Uterus (tissue), 4 donors: ENCODE measurements around the gene FRRS1. TPM values are rescaled to one million over a fixed set of nuclear protein-coding genes. Genes with fewer than 3 reads are reported as not detected.
A peak's percentile ranks its signal among the peaks of the same experiment; 100 is the strongest.
"Not testable (repeated sequence)": the region's sequence is repeated elsewhere in the genome, so short reads cannot be mapped to it uniquely, and the experiment has no call there.

Experiments used
- DNase-seq, 2 donors: peaks; one replicate each; pipeline ENCODE4 v3.0.0-alpha.2; 2019 to 2020
- H3K27ac ChIP-seq, 2 donors: fragments of 200-600 bp; sonication (generic); 1 replicate in 1 of 2; 2 replicates in 1 of 2; pipeline ENCODE4 v1.5.1; 2016 to 2018
- H3K27me3 ChIP-seq, 2 donors: fragments of 200-600 bp; sonication (generic); one replicate each; pipeline ENCODE4 v1.5.1; 2018 to 2019; ENCODE audit warnings: control low read depth in 1 of 2
- H3K36me3 ChIP-seq, 2 donors: fragments of 200-600 bp; sonication (generic); one replicate each; pipeline ENCODE4 v1.5.1; 2019; ENCODE audit warnings: control low read depth in 1 of 2
- H3K4me1 ChIP-seq, 2 donors: fragments of 200-600 bp; sonication (generic); one replicate each; pipeline ENCODE4 v1.5.1; 2018 to 2019; ENCODE audit warnings: control low read depth in 1 of 2
- H3K4me3 ChIP-seq, 2 donors: fragments of 200-600 bp; sonication (generic); 1 replicate in 1 of 2; 2 replicates in 1 of 2; pipeline ENCODE4 v1.5.1; 2018 to 2019; ENCODE audit warnings: mild to moderate bottlenecking in 1 of 2
- H3K9me3 ChIP-seq, 2 donors: fragments of 200-600 bp; sonication (generic); one replicate each; pipeline ENCODE4 v1.5.1; 2019; ENCODE audit warnings: control low read depth in 1 of 2
- CTCF ChIP-seq, 4 experiments: fragments of 200-600 bp in 2 of 4; fragments of 450-650 bp in 2 of 4; sonication (generic) in 2 of 4; IDR thresholded peaks; one replicate each; pipeline ENCODE4 v1.5.1; 2016 to 2019; ENCODE audit warnings: antibody characterized with exemption in 4 of 4, mild to moderate bottlenecking in 2 of 4, moderate library complexity in 1 of 4
- POLR2A ChIP-seq, 2 donors: fragments of 450-650 bp; IDR thresholded peaks; one replicate each; pipeline ENCODE4 v1.6.1; 2016; ENCODE audit warnings: antibody characterized with exemption in 2 of 2, mild to moderate bottlenecking in 1 of 2, moderate library complexity in 1 of 2
- intact Hi-C: fragments of 100-400 bp; cut with DNase I; formaldehyde crosslinking; loops from one replicate; pipeline ENCODE4 v1.15.1; 2023; ENCODE audit warnings: low total_unique reads
- total RNA-seq, 4 donors: library from RNA; depleted of rRNA in 3 of 4; stranded (reverse); fragments of >200 nt in 3 of 4; gene quantifications; one replicate each; pipeline versions ENCODE4 v1.1.0 to v1.2.4, GENCODE V29; 2014 to 2023
- donor health status: DM: yes; HTN: yes; CAD: no.

Gene FRRS1
- total RNA-seq, 4 donors from 2014 or later: 0.51 to 28.6 (median 14.5) TPM

- Histone ChIP-seq H3K27me3 (no peaks in the 10 kb centered on the region), H3K27ac (peak overlapping the region in 1 of 2 donors; percentile 33), H3K36me3 (no peaks in the 10 kb centered on the region), H3K9me3 (no peaks in the 10 kb centered on the region), H3K4me1 (no peaks in the 10 kb centered on the region), H3K4me3 (no peak overlapping the region)
- no peak for TF ChIP-seq CTCF (IDR thresholded peaks at IDR 0.05)
- no peak for TF ChIP-seq POLR2A (IDR thresholded peaks at IDR 0.05)
- no peak for DNase-seq
- intact Hi-C loops: no loop called here
Observed at GRCh38 chr1:99761774-99762173, 4.7 kb downstream of the FRRS1 start.

DNA sequence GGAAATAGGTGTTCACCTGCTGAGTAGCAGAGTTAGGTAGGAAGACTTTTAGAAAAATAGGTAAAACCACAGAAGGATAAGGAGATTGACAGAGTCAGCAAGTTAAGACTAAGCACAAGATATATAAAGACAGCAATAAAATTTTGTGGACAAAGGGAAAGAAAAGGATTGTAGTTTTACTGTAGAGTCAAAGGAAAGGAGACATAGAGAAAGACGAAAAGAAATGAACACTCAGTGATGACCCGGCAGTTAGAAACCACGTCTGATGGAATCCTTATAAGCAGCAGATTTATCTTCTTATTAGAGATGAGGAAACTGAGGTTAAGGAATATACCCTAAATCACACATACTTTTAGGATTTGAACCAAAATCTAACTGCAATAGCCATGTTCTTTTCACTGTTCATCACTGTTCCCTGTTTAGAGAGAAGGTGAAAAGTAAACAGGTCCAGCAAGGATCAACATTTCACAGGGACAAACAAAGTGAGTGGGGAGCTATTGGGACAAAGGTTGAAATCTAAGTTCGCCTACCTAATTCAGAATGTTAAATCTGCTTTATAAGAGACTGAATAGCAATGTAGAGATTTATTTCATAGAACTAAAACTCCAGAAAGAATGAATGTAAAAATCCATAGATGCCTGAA lies 6.8 kb downstream of the FRRS1 start:
- TF ChIP-seq CTCF (IDR thresholded peaks at IDR 0.05) (no peak), POLR2A (IDR thresholded peaks at IDR 0.05) (no peak)
- Histone ChIP-seq H3K27me3 (no peaks in the 10 kb centered on the region), H3K4me3 (no peak overlapping the region), H3K36me3 (no peaks in the 10 kb centered on the region), H3K4me1 (no peaks in the 10 kb centered on the region), H3K9me3 (no peaks in the 10 kb centered on the region), H3K27ac (no peak overlapping the region)
- intact Hi-C loops: no loop called here
- DNase-seq: no peak

DNA sequence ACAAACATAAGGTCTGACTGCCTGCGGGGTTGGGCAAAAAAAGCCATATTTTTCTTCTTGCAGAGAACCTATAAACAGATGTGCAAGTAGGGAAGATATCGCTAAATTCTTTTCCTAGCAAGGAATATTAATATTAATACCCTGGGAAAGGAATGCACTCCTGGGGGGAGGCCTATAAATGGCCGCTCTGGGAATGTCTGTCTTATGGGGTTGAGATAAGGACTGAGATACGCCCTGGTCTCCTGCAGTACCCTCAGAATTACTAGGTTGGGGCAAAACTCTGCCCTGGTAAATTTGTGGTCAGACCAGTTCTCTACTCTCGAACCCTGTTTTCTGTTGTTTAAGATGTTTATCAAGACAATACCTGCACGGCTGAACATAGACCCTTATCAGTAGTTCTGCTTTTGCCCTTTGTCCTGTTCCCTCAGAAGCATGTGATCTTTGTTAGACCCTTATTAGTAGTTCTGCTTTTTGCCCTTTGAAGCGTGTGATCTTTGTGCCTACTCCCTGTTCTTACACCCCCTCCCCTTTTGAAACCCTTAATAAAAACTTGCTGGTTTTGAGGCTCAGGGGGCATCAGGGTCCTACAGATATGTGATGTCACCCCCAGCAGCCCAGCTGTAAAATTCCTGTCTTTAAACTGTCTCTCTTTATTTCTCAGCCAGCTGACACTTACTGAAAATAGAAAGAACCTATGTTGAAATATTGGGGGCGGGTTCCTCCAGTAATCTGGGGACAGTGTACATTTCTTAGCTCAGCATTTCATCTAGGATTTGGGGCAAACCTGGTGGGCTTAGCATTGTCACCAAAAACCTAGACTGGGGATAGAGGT lies 7.5 kb downstream of the FRRS1 start:
- DNase-seq, H3K4me1 ChIP-seq, H3K9me3 ChIP-seq, H3K27ac ChIP-seq, H3K27me3 ChIP-seq, H3K36me3 ChIP-seq, intact Hi-C loops, H3K4me3 ChIP-seq: not testable (repeated sequence)

DNA sequence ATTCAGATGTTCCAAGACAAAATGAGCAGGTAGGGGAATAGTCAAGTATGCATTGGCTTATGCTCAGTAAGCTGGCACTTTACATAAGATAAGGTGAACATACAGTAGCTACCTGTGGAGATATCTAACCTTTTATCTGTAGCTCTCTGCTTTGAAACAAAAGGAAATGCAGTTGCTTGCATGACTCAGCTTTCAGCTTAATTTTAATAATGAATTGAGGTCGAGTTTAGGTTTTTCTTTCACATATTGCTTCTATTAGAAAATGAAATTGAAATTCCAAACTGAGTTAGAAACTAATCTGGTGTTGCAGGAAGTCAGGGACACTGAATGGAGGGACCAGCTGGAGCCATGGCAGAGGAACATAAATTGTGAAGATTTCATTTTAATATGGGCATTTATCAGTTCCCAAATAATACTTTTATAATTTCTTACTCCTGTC lies 8.3 kb downstream of the FRRS1 start:
- Histone ChIP-seq H3K9me3 (no peaks in the 10 kb centered on the region), H3K4me1 (no peaks in the 10 kb centered on the region), H3K27me3 (no peaks in the 10 kb centered on the region), H3K4me3 (no peak overlapping the region), H3K27ac (peak overlapping the region in 1 of 2 donors; percentile 1), H3K36me3 (no peaks in the 10 kb centered on the region)
- TF ChIP-seq CTCF (IDR thresholded peaks at IDR 0.05) (no peak), POLR2A (IDR thresholded peaks at IDR 0.05) (no peak)
- no peak for DNase-seq
- intact Hi-C loops: no loop called here

- H3K27ac ChIP-seq: peak overlapping the region in 1 of 2 donors; percentile 29
Observed at GRCh38 chr1:99756598-99756997, 9.8 kb downstream of the FRRS1 start.

More at GRCh38 chr1:99756598-99756997, 9.8 kb downstream of the FRRS1 start:
- H3K27me3 ChIP-seq: no peaks in the 10 kb centered on the region
- intact Hi-C loops: no loop called here
- H3K4me1 ChIP-seq: no peaks in the 10 kb centered on the region
- no peak for DNase-seq
- H3K9me3 ChIP-seq: no peaks in the 10 kb centered on the region
- no peaks in the 10 kb centered on the region for H3K36me3 ChIP-seq
- no peak overlapping the region for H3K4me3 ChIP-seq
- TF ChIP-seq CTCF (IDR thresholded peaks at IDR 0.05): no peak
- no peak for TF ChIP-seq POLR2A (IDR thresholded peaks at IDR 0.05)
